Measurements from ENCODE around the gene MYO5B. TPM values are rescaled to one million over a fixed set of nuclear protein-coding genes. Genes with fewer than 3 reads are reported as not detected.
A peak's percentile ranks its signal among the peaks of the same experiment; 100 is the strongest.

The MYO5B gene
- total RNA-seq, 4 donors from 2014 or later: 6.3 to 35.2 (median 10.2) TPM

- H3K27ac ChIP-seq: no peak overlapping the region
- no peaks in the 10 kb centered on the region for H3K36me3 ChIP-seq
- H3K4me1 ChIP-seq: peaks cover 0 to 13% (median 2%) of the 10 kb centered on the region in 4 donors
- peaks cover 0 to 6% of the 10 kb centered on the region in 2 donors for H3K27me3 ChIP-seq
- WGBS, 2 donors: 76 to 77% methylated on average over 6 of the region's 6 CpGs
- peak in 1 of 2 donors; percentile 3 for DNase-seq (ENCODE audit: low spot score in 2 of 2)
- TF ChIP-seq EP300 (IDR thresholded peaks at IDR 0.05) (no peak), POLR2A (IDR thresholded peaks at IDR 0.05) (no peak), CTCF (IDR thresholded peaks at IDR 0.05) (no peak)
- H3K4me3 ChIP-seq: no peak overlapping the region
- no peaks in the 10 kb centered on the region for H3K9me3 ChIP-seq
Observed at GRCh38 chr18:49843778-49844625, 350.9 kb downstream of the MYO5B start.

GRCh38 chr18:49843131-49843530 is 351.8 kb downstream of the MYO5B start:
- H3K4me3 ChIP-seq: no peak overlapping the region
- WGBS, 2 donors: 79 to 80% methylated on average over 10 of the region's 10 CpGs

GRCh38 chr18:49842656-49843055 is 352.3 kb downstream of the MYO5B start:
- WGBS, 2 donors: 80 to 90% methylated on average over 4 of the region's 4 CpGs
- TF ChIP-seq POLR2A (IDR thresholded peaks at IDR 0.05): no peak
- no peak for TF ChIP-seq CTCF (IDR thresholded peaks at IDR 0.05)
- TF ChIP-seq EP300 (IDR thresholded peaks at IDR 0.05): no peak
- Histone ChIP-seq H3K4me1 (peaks cover 0 to 13% (median 2%) of the 10 kb centered on the region in 4 donors), H3K36me3 (no peaks in the 10 kb centered on the region), H3K4me3 (no peak overlapping the region), H3K27me3 (no peaks in the 10 kb centered on the region), H3K27ac (no peak overlapping the region), H3K9me3 (no peaks in the 10 kb centered on the region)
- no peak for DNase-seq (ENCODE audit: low spot score in 2 of 2)

More at GRCh38 chr18:49843131-49843530, 351.8 kb downstream of the MYO5B start:
- H3K27me3 ChIP-seq: peaks cover 0 to 1% of the 10 kb centered on the region in 2 donors
- H3K27ac ChIP-seq: no peak overlapping the region
- H3K9me3 ChIP-seq: no peaks in the 10 kb centered on the region
- DNase-seq (ENCODE audit: low spot score in 2 of 2): peak in 1 of 2 donors; percentile 2
- H3K36me3 ChIP-seq: no peaks in the 10 kb centered on the region
- TF ChIP-seq EP300 (IDR thresholded peaks at IDR 0.05) (no peak), CTCF (IDR thresholded peaks at IDR 0.05) (no peak), POLR2A (IDR thresholded peaks at IDR 0.05) (no peak)
- peaks cover 0 to 13% (median 2%) of the 10 kb centered on the region in 4 donors for H3K4me1 ChIP-seq

GRCh38 chr18:49841236-49842217 is 353.4 kb downstream of the MYO5B start:
- Histone ChIP-seq H3K4me1 (peaks cover 0 to 9% (median 2%) of the 10 kb centered on the region in 4 donors), H3K4me3 (no peak overlapping the region), H3K9me3 (no peaks in the 10 kb centered on the region), H3K27me3 (no peaks in the 10 kb centered on the region), H3K36me3 (no peaks in the 10 kb centered on the region), H3K27ac (no peak overlapping the region)
- WGBS, 2 donors: 81 to 87% methylated on average over 11 to 12 of the region's 12 CpGs
- DNase-seq (ENCODE audit: low spot score in 2 of 2): no peak
- TF ChIP-seq POLR2A (IDR thresholded peaks at IDR 0.05): no peak
- TF ChIP-seq EP300 (IDR thresholded peaks at IDR 0.05): no peak
- TF ChIP-seq CTCF (IDR thresholded peaks at IDR 0.05): no peak
